ENCODE data around the gene PPP1R7.

Gene PPP1R7

GRCh38 chr2:241213041-241213440, 62.8 kb downstream of the PPP1R7 start:
- Histone ChIP-seq H3K27ac (no peak overlapping the region), H3K4me3 (no peak overlapping the region)
- TF ChIP-seq, protein P1, sequence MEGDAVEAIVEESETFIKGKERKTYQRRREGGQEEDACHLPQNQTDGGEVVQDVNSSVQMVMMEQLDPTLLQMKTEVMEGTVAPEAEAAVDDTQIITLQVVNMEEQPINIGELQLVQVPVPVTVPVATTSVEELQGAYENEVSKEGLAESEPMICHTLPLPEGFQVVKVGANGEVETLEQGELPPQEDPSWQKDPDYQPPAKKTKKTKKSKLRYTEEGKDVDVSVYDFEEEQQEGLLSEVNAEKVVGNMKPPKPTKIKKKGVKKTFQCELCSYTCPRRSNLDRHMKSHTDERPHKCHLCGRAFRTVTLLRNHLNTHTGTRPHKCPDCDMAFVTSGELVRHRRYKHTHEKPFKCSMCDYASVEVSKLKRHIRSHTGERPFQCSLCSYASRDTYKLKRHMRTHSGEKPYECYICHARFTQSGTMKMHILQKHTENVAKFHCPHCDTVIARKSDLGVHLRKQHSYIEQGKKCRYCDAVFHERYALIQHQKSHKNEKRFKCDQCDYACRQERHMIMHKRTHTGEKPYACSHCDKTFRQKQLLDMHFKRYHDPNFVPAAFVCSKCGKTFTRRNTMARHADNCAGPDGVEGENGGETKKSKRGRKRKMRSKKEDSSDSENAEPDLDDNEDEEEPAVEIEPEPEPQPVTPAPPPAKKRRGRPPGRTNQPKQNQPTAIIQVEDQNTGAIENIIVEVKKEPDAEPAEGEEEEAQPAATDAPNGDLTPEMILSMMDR (IDR thresholded peaks at IDR 0.05): no peak
- DNase-seq (ENCODE audit: low spot score): no peak

DNA sequence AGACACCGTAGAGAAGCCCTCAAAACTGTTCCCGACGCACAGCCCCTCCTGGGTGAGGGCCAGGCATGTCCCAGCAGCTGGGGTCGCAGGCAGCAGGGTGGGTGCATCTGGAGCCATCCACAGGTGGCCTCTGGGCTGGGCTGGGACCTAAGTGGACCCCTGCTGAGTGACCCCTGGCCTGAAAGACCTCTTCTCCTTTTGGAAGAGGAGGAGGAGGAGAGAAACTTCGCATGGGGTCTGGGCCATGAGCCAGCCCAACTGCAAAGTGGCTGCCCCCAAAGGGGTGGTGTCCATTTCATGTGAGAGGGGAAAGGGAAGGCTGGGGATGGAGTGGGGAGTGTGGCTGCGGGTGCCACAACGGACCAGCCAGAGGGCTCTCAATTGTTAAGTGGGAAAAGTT, 63.3 kb downstream of the PPP1R7 start:
- TF ChIP-seq, protein P1 (IDR thresholded peaks at IDR 0.05): no peak
- no peak overlapping the region for H3K27ac ChIP-seq
- H3K4me3 ChIP-seq: no peak overlapping the region
- no peak for DNase-seq (ENCODE audit: low spot score)

- no peak for DNase-seq (ENCODE audit: low spot score)
- TF ChIP-seq, protein P1 (IDR thresholded peaks at IDR 0.05): no peak
- H3K4me3 ChIP-seq: no peak overlapping the region
- no peak overlapping the region for H3K27ac ChIP-seq
Measured at GRCh38 chr2:241214209-241214608, 63.9 kb downstream of the PPP1R7 start.

- DNase-seq (ENCODE audit: low spot score): no peak
- Histone ChIP-seq H3K27ac (no peak overlapping the region), H3K4me3 (no peak overlapping the region)
- TF ChIP-seq, protein P1 (IDR thresholded peaks at IDR 0.05): no peak
Measured at GRCh38 chr2:241214766-241215165, 64.5 kb downstream of the PPP1R7 start.

DNA sequence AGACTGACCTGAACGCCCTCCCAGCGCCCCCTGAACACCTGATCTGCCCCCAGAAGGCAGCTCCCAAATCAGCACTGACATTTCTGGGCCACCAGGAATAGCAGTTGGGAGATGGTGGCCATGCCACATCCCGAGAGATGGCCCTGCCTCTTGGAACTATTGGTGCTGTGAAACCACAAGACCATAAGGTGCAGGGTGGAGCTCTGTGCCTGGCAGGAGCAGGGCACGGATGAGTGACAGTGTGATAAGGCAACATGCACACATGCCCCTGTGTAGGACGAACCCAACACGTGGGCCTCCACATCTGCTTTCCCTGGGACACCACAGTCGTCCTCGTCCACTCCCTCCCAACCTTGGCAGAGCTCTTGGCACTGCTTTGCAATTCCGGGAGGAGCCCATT, 65.2 kb downstream of the PPP1R7 start:
- H3K4me3 ChIP-seq: no peak overlapping the region
- TF ChIP-seq, protein P1 (IDR thresholded peaks at IDR 0.05): no peak
- H3K27ac ChIP-seq: no peak overlapping the region
- DNase-seq (ENCODE audit: low spot score): no peak

- Histone ChIP-seq H3K4me3 (no peak overlapping the region), H3K27ac (no peak overlapping the region)
- TF ChIP-seq, protein P1 (IDR thresholded peaks at IDR 0.05): no peak
- no peak for DNase-seq (ENCODE audit: low spot score)
Measured at GRCh38 chr2:241216211-241216761, 66.0 kb downstream of the PPP1R7 start.

GRCh38 chr2:241217320-241218031, 67.2 kb downstream of the PPP1R7 start:
- DNase-seq (ENCODE audit: low spot score): peak; percentile 81
- TF ChIP-seq, protein P1 (IDR thresholded peaks at IDR 0.05): no peak
- Histone ChIP-seq H3K4me3 (peak overlapping the region; percentile 87), H3K27ac (peak overlapping the region; percentile 84 to 95)
